Keratinocyte (primary cell): ENCODE data around the gene RFX8. TPM values are rescaled to one million over a fixed set of nuclear protein-coding genes. Genes with fewer than 3 reads are reported as not detected.

Experiments used
- DNase-seq: peaks from one replicate; pipeline ENCODE4 v3.0.0-alpha.2; 2011; ENCODE audit warnings: low read depth, missing footprints, low spot score
- FAIRE-seq: peaks from 2 replicates; lab custom pipeline; 2011; peaks lifted over from hg19 to GRCh38; lab: Jason Lieb, UNC
- H2AFZ ChIP-seq: 2 replicates; pipeline ENCODE4 v1.6.0; 2012; ENCODE audit warnings: low read length, control low read depth, inconsistent platforms; ENCODE audit not compliant: control insufficient read depth
- H3K27ac ChIP-seq: 2 replicates; pipeline ENCODE4 v1.5.1; 2011; ENCODE audit warnings: low read length; ENCODE audit not compliant: control insufficient read depth, insufficient read depth
- H3K27me3 ChIP-seq: 3 replicates; pipeline ENCODE4 v1.6.0; 2011; ENCODE audit warnings: low read length; ENCODE audit not compliant: control insufficient read depth, insufficient read depth; ENCODE audit errors: extremely low read depth
- H3K36me3 ChIP-seq, 2 experiments: 2 replicates in 1 of 2; 3 replicates in 1 of 2; pipeline ENCODE4 v1.5.1; 2011; ENCODE audit warnings: low read length in 2 of 2, mild to moderate bottlenecking in 1 of 2; ENCODE audit not compliant: control insufficient read depth in 2 of 2, insufficient read depth in 2 of 2; ENCODE audit errors: extremely low read depth in 1 of 2
- H3K4me1 ChIP-seq: 3 replicates; pipeline ENCODE4 v1.5.1; 2011; ENCODE audit warnings: low read length; ENCODE audit not compliant: control insufficient read depth, insufficient read depth; ENCODE audit errors: extremely low read depth
- H3K4me2 ChIP-seq: 3 replicates; pipeline ENCODE4 v1.6.0; 2011; ENCODE audit warnings: low read depth, low read length; ENCODE audit not compliant: control insufficient read depth, insufficient read depth; ENCODE audit errors: extremely low read depth
- H3K4me3 ChIP-seq, 3 experiments: fragments of 200-600 bp in 1 of 3; sonication (generic) in 1 of 3; 2 replicates in 2 of 3; 3 replicates in 1 of 3; pipeline ENCODE4 v1.5.1; 2011 to 2016; ENCODE audit warnings: low read length in 3 of 3, mild to moderate bottlenecking in 3 of 3, control low read depth in 2 of 3, inconsistent platforms in 1 of 3, low read depth in 1 of 3, mixed read lengths in 1 of 3, mixed run types in 1 of 3, moderate library complexity in 1 of 3; ENCODE audit not compliant: control insufficient read depth in 2 of 3, insufficient read depth in 2 of 3; ENCODE audit errors: extremely low read depth in 1 of 3
- H3K79me2 ChIP-seq: 2 replicates; pipeline ENCODE4 v1.6.0; 2012; ENCODE audit warnings: low read length; ENCODE audit not compliant: control insufficient read depth, insufficient read depth
- H3K9ac ChIP-seq: 3 replicates; pipeline ENCODE4 v1.6.0; 2011; ENCODE audit warnings: low read length; ENCODE audit not compliant: control insufficient read depth, insufficient read depth; ENCODE audit errors: extremely low read depth
- H3K9me1 ChIP-seq: 3 replicates; pipeline ENCODE4 v1.6.0; 2011; ENCODE audit warnings: low read length; ENCODE audit not compliant: control insufficient read depth, insufficient read depth; ENCODE audit errors: extremely low read depth
- H3K9me3 ChIP-seq: 2 replicates; pipeline ENCODE4 v1.5.1; 2012; ENCODE audit warnings: low read depth, low read length; ENCODE audit not compliant: control insufficient read depth
- H4K20me1 ChIP-seq: 3 replicates; pipeline ENCODE4 v1.6.0; 2011; ENCODE audit warnings: low read length; ENCODE audit not compliant: control insufficient read depth, insufficient read depth; ENCODE audit errors: extremely low read depth
- EZH2 ChIP-seq: IDR thresholded peaks from one replicate; pipeline ENCODE4 v1.6.1; 2012; ENCODE audit warnings: inconsistent platforms, mild to moderate bottlenecking, low read length, moderate library complexity
- dilution Hi-C: fragments of 300-500 bp; cut with MboI; formaldehyde crosslinking; loops from one replicate; pipeline ENCODE4 v1.7.0; 2020; ENCODE audit warnings: low sequenced_read_pairs; ENCODE audit not compliant: extremely low pct_ligation_motif_present
- polyA plus RNA-seq, 5 experiments: library from polyadenylated mRNA; depleted of rRNA in 3 of 5; stranded (reverse) in 3 of 5; stranded (forward) in 1 of 5; unstranded in 1 of 5; fragments of >200 nt; gene quantifications; 1 replicate in 1 of 5; 2 replicates in 3 of 5; 3 replicates in 1 of 5; pipeline versions ENCODE4 v1.2.1 to v1.2.3, GENCODE V29; 2011 to 2012; ENCODE audit warnings: missing spikeins in 2 of 5, low read depth in 1 of 5, low replicate concordance in 1 of 5
- TF ChIP-seq, protein P1 (sequence below), 3 experiments: IDR thresholded peaks in 1 of 3; conservative IDR thresholded peaks in 1 of 3; optimal IDR thresholded peaks in 1 of 3; 2 replicates in 2 of 3; 3 replicates in 1 of 3; pipeline versions ENCODE3 to v1.5.1; 2011; ENCODE audit warnings: low read length in 3 of 3, mild to moderate bottlenecking in 3 of 3, moderate library complexity in 2 of 3, control low read depth in 1 of 3, inconsistent platforms in 1 of 3; ENCODE audit not compliant: insufficient read depth in 2 of 3; ENCODE audit errors: extremely low read depth in 1 of 3

The RFX8 gene
- polyA plus RNA-seq, 1 donor (not counting 4 experiments of a cell fraction or from before 2014, with no cell fraction given), result 0.05 TPM

DNA sequence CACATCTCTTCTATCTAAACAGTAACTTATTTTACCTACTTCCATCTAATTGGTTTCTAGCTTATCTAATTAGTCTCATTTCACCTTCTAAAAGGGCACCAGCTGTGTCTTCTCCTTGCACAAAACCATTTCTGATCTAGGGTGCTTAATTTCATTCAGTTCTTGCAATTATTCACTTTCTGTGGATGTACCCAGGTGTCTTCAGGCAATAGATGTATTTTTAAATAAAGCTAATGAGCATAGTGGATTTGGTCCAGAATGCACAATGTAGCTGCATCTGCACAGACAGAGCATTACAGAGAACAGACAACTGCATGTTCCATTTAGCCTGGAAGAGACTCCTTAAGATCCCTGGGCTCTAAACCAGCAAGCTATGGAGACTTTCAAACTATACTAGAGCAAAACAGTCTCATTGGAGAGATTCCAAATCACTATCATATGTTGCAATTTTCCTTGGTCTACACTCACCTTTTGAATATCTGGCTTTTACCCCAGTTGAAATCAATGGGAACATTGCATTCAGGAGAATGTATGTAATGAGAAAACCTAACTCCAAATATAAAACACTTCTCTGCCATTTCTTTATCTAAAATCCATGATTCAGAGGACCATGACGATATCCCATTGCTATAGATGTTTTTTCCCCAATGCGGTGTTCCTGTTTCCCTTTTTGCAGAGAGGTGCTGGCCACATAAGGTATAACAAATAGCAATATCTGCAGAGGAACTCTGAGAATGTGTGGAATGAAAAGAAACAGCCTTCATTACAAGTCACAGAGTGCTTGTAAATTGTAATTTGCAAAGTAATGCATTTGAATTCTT lies 3.5 kb upstream of the RFX8 start:
- dilution Hi-C loops, result no loop called here
- Histone ChIP-seq H3K4me2 (no peak overlapping the region), H4K20me1 (no peaks in the 10 kb centered on the region), H3K9me1 (no peaks in the 10 kb centered on the region), H3K4me3 (no peak overlapping the region), H3K79me2 (no peaks in the 10 kb centered on the region), H3K9me3 (no peaks in the 10 kb centered on the region), H3K4me1 (no peaks in the 10 kb centered on the region), H2AFZ (no peak overlapping the region), H3K27me3 (no peaks in the 10 kb centered on the region), H3K36me3 (no peaks in the 10 kb centered on the region), H3K27ac (no peak overlapping the region), H3K9ac (no peak overlapping the region)
- no peak for DNase-seq
- FAIRE-seq, result no peak
- no peak for TF ChIP-seq EZH2
- TF ChIP-seq, protein P1, sequence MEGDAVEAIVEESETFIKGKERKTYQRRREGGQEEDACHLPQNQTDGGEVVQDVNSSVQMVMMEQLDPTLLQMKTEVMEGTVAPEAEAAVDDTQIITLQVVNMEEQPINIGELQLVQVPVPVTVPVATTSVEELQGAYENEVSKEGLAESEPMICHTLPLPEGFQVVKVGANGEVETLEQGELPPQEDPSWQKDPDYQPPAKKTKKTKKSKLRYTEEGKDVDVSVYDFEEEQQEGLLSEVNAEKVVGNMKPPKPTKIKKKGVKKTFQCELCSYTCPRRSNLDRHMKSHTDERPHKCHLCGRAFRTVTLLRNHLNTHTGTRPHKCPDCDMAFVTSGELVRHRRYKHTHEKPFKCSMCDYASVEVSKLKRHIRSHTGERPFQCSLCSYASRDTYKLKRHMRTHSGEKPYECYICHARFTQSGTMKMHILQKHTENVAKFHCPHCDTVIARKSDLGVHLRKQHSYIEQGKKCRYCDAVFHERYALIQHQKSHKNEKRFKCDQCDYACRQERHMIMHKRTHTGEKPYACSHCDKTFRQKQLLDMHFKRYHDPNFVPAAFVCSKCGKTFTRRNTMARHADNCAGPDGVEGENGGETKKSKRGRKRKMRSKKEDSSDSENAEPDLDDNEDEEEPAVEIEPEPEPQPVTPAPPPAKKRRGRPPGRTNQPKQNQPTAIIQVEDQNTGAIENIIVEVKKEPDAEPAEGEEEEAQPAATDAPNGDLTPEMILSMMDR (optimal IDR thresholded peaks at IDR 0.05 in 1 of 3, IDR thresholded peaks at IDR 0.05 in 1 of 3, conservative IDR thresholded peaks at IDR 0.05 in 1 of 3; ENCODE audit: extremely low read depth in 1 of 3, insufficient read depth in 2 of 3, low read length in 3 of 3), result no peak

DNA sequence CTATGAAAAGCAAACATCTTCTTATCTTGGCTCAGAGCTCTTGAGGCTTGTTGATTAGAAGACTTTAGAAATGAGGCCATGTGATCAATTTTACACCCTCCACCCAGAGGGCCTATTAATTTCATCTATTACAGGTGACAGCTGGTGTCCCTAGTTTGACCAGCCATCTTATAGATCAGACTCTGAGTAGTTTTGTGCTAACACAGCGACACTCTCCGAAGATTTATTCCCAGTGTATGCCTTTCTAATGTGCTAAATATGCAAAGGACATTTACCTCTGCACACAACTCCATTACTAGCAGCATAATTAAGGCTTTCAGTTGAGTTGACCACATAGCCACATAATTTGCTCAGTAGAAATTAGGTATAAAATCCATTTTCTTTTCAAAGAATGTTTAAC lies 2.6 kb upstream of the RFX8 start:
- Histone ChIP-seq H3K79me2 (no peaks in the 10 kb centered on the region), H3K9ac (no peak overlapping the region), H3K27ac (no peak overlapping the region), H3K9me1 (no peaks in the 10 kb centered on the region), H3K27me3 (no peaks in the 10 kb centered on the region), H3K4me3 (no peak overlapping the region), H3K4me1 (peaks cover 3% of the 10 kb centered on the region), H3K9me3 (no peaks in the 10 kb centered on the region), H4K20me1 (no peaks in the 10 kb centered on the region), H2AFZ (no peak overlapping the region), H3K36me3 (no peaks in the 10 kb centered on the region), H3K4me2 (no peak overlapping the region)
- TF ChIP-seq, protein P1 (optimal IDR thresholded peaks at IDR 0.05 in 1 of 3, IDR thresholded peaks at IDR 0.05 in 1 of 3, conservative IDR thresholded peaks at IDR 0.05 in 1 of 3; ENCODE audit: extremely low read depth in 1 of 3, insufficient read depth in 2 of 3, low read length in 3 of 3), result no peak
- no peak for TF ChIP-seq EZH2
- FAIRE-seq (no peak), DNase-seq (no peak)
- dilution Hi-C loops, result no loop called here
